ENCODE measurements around the gene ZNHIT2. TPM values are rescaled to one million over a fixed set of nuclear protein-coding genes. Genes with fewer than 3 reads are reported as not detected.

Gene ZNHIT2
- total RNA-seq, 1 experiment from 2014 or later, result 48.2 TPM

DNA sequence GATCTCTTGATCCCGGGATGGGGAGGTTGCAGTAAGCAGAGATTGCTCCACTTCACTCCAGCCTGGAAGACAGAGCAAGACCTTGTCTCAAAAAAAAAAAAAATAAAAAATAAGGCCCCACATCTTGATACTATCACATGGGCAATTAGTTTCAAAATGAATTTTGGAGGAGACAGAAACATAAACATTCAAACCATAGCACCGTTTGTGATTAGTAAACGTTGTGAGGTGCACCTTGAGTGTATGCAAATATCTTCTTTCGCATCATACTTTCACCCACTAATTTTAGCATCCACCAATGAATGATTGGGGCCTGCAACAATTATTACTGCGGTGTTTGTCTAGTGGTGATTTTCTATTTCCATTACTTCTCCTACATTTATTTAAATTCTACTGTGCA lies 41.5 kb upstream of the ZNHIT2 start:
- no TSS peak for BruUV-seq (replicated peaks)
- Histone ChIP-seq H3K4me3 (ENCODE audit: low read length) (no peak overlapping the region), H2AFZ (ENCODE audit: low read length) (no peak overlapping the region), H3K4me1 (ENCODE audit: insufficient read depth, low read length) (no peaks in the 10 kb centered on the region), H3K27me3 (ENCODE audit: low read length) (no peaks in the 10 kb centered on the region), H3K27ac (ENCODE audit: low read length) (no peak overlapping the region), H4K20me1 (ENCODE audit: low read length) (no peaks in the 10 kb centered on the region), H3K9ac (ENCODE audit: low read length) (no peak overlapping the region), H3F3A (ENCODE audit: low read length, unreplicated experiment) (no peaks in the 10 kb centered on the region), H3K36me3 (ENCODE audit: low read depth, low read length) (no peaks in the 10 kb centered on the region), H3K79me2 (ENCODE audit: low read length) (no peaks in the 10 kb centered on the region), H3K4me2 (ENCODE audit: low read length) (no peak overlapping the region), H3K9me3 (ENCODE audit: low read length) (no peaks in the 10 kb centered on the region), H3K9me2 (replicated peaks; ENCODE audit: low read length) (no peaks in the 10 kb centered on the region)
- DNase-seq, result no peak
- ChIA-PET POLR2A (ENCODE audit: unreplicated experiment) (no interaction called here), CTCF (no interaction called here)
- intact Hi-C loops (cut with micrococcal nuclease), result no loop called here
- no peak for ATAC-seq
- TF ChIP-seq EZH2phosphoT487 (IDR thresholded peaks at IDR 0.05; ENCODE audit: borderline replicate concordance, low read length), result no peak
- TF ChIP-seq, protein P1, sequence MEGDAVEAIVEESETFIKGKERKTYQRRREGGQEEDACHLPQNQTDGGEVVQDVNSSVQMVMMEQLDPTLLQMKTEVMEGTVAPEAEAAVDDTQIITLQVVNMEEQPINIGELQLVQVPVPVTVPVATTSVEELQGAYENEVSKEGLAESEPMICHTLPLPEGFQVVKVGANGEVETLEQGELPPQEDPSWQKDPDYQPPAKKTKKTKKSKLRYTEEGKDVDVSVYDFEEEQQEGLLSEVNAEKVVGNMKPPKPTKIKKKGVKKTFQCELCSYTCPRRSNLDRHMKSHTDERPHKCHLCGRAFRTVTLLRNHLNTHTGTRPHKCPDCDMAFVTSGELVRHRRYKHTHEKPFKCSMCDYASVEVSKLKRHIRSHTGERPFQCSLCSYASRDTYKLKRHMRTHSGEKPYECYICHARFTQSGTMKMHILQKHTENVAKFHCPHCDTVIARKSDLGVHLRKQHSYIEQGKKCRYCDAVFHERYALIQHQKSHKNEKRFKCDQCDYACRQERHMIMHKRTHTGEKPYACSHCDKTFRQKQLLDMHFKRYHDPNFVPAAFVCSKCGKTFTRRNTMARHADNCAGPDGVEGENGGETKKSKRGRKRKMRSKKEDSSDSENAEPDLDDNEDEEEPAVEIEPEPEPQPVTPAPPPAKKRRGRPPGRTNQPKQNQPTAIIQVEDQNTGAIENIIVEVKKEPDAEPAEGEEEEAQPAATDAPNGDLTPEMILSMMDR (conservative IDR thresholded peaks at IDR 0.05; ENCODE audit: low read depth, low read length), result no peak
- TF ChIP-seq EZH2 (IDR thresholded peaks at IDR 0.05; ENCODE audit: low read length, unreplicated experiment), result no peak

DNA sequence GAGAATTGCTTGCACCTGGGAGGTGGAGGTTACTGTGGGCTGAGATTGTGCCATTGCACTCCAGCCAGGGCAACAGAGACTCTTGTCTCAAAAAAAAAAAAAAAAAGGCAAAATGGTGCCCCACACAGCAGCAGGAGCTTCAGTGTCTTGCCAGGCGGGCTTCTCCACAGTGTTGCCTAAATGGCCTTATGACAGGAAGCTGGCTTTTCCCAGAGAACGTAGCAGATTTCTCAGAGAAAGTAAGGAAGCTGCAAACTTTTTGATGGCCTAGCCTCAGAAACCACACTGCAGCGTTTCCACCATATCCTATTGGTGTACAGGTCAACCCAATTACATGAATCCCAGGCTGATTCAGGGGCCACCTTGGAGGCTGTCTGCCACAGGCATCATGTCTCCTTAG lies 39.8 kb upstream of the ZNHIT2 start:
- TF ChIP-seq, protein P1 (conservative IDR thresholded peaks at IDR 0.05; ENCODE audit: low read depth, low read length), result no peak
- TF ChIP-seq EZH2phosphoT487 (IDR thresholded peaks at IDR 0.05; ENCODE audit: borderline replicate concordance, low read length) (no peak), EZH2 (IDR thresholded peaks at IDR 0.05; ENCODE audit: low read length, unreplicated experiment) (no peak)
- Histone ChIP-seq H3K79me2 (ENCODE audit: low read length) (no peaks in the 10 kb centered on the region), H3K9ac (ENCODE audit: low read length) (no peak overlapping the region), H3K36me3 (ENCODE audit: low read depth, low read length) (no peaks in the 10 kb centered on the region), H3K4me3 (ENCODE audit: low read length) (no peak overlapping the region), H3F3A (ENCODE audit: low read length, unreplicated experiment) (no peaks in the 10 kb centered on the region), H3K27me3 (ENCODE audit: low read length) (no peaks in the 10 kb centered on the region), H3K9me3 (ENCODE audit: low read length) (no peaks in the 10 kb centered on the region), H3K9me2 (replicated peaks; ENCODE audit: low read length) (no peaks in the 10 kb centered on the region), H3K4me1 (ENCODE audit: insufficient read depth, low read length) (no peaks in the 10 kb centered on the region), H4K20me1 (ENCODE audit: low read length) (no peaks in the 10 kb centered on the region), H3K4me2 (ENCODE audit: low read length) (no peak overlapping the region), H3K27ac (ENCODE audit: low read length) (no peak overlapping the region), H2AFZ (ENCODE audit: low read length) (no peak overlapping the region)
- intact Hi-C loops (cut with micrococcal nuclease), result no loop called here
- ATAC-seq (no peak), DNase-seq (no peak)
- CTCF ChIA-PET, result no interaction called here
- POLR2A ChIA-PET (ENCODE audit: unreplicated experiment), result no interaction called here
- no TSS peak for BruUV-seq (replicated peaks)

DNA sequence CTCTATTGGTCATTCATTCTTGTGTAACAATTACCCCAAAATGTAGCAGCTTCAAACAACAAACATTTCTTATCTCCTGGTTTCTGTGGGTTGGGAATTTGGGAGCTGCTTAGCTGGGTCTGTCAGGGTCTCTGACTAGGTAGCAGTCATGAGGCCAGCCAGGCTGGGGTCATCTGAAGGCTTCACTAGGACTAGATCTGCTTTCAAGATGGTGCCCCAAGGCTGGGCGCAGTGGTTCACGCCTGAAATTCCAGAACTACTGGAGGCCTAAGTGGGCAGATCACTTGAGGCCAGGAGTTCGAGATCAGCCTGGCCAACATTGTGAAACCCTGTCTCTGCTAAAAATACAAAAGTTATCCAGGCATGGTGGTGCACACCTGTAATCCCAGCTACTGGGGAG lies 39.4 kb upstream of the ZNHIT2 start:
- intact Hi-C loops (cut with micrococcal nuclease), result no loop called here
- Histone ChIP-seq H3K4me3 (ENCODE audit: low read length) (no peak overlapping the region), H3K36me3 (ENCODE audit: low read depth, low read length) (no peaks in the 10 kb centered on the region), H3K9me3 (ENCODE audit: low read length) (no peaks in the 10 kb centered on the region), H3K79me2 (ENCODE audit: low read length) (no peaks in the 10 kb centered on the region), H3K27me3 (ENCODE audit: low read length) (no peaks in the 10 kb centered on the region), H3F3A (ENCODE audit: low read length, unreplicated experiment) (no peaks in the 10 kb centered on the region), H4K20me1 (ENCODE audit: low read length) (no peaks in the 10 kb centered on the region), H3K9ac (ENCODE audit: low read length) (no peak overlapping the region), H3K27ac (ENCODE audit: low read length) (no peak overlapping the region), H3K4me1 (ENCODE audit: insufficient read depth, low read length) (no peaks in the 10 kb centered on the region), H3K4me2 (ENCODE audit: low read length) (no peak overlapping the region), H3K9me2 (replicated peaks; ENCODE audit: low read length) (no peaks in the 10 kb centered on the region), H2AFZ (ENCODE audit: low read length) (no peak overlapping the region)
- ChIA-PET CTCF (no interaction called here), POLR2A (ENCODE audit: unreplicated experiment) (no interaction called here)
- DNase-seq, result no peak
- no peak for ATAC-seq
- no TSS peak for BruUV-seq (replicated peaks)
- TF ChIP-seq, protein P1 (conservative IDR thresholded peaks at IDR 0.05; ENCODE audit: low read depth, low read length), result no peak
- no peak for TF ChIP-seq EZH2phosphoT487 (IDR thresholded peaks at IDR 0.05; ENCODE audit: borderline replicate concordance, low read length)
- TF ChIP-seq EZH2 (IDR thresholded peaks at IDR 0.05; ENCODE audit: low read length, unreplicated experiment), result no peak
